HepG2 (cell line): Measurements from ENCODE around the gene PXK. TPM values are rescaled to one million over a fixed set of nuclear protein-coding genes. Genes with fewer than 3 reads are reported as not detected.

ENCODE experiments used
- BRCA1 ChIP-seq: sonication (generic); formaldehyde crosslinking; IDR thresholded peaks from 2 replicates; pipeline ENCODE4 v1.4.0; 2020; ENCODE audit warnings: missing genetic modification reagents
- FOXJ3 ChIP-seq: sonication (generic); formaldehyde crosslinking; IDR thresholded peaks from 2 replicates; pipeline ENCODE4 v1.4.0; 2020; ENCODE audit warnings: missing genetic modification reagents, mild to moderate bottlenecking, borderline replicate concordance
- GTF2F1 ChIP-seq: fragments of 150-350 bp; IDR thresholded peaks from 2 replicates; pipeline ENCODE4 v1.6.1; 2014; ENCODE audit warnings: low read length
- HMGA1 ChIP-seq: sonication (generic); formaldehyde crosslinking; conservative IDR thresholded peaks from 2 replicates; pipeline ENCODE4 v1.4.0; 2020; ENCODE audit warnings: missing genetic modification reagents
- KDM5B ChIP-seq: sonication (generic); formaldehyde crosslinking; IDR thresholded peaks from 2 replicates; pipeline ENCODE4 v1.4.0; 2020; ENCODE audit warnings: missing genetic modification reagents, mild to moderate bottlenecking, borderline replicate concordance
- KLF13 ChIP-seq: sonication (generic); formaldehyde crosslinking; IDR thresholded peaks from 2 replicates; pipeline ENCODE4 v1.4.0; 2020; ENCODE audit warnings: mild to moderate bottlenecking, missing genetic modification reagents
- PAF1 ChIP-seq: IDR thresholded peaks from 2 replicates; pipeline ENCODE4 v1.6.1; 2016; ENCODE audit warnings: missing genetic modification reagents, missing compliant biosample characterization
- PBX2 ChIP-seq: IDR thresholded peaks from 2 replicates; pipeline ENCODE4 v1.6.1; 2016; ENCODE audit warnings: control low read depth
- PREB ChIP-seq: sonication (generic); formaldehyde crosslinking; IDR thresholded peaks from 2 replicates; pipeline ENCODE4 v1.4.0; 2020; ENCODE audit warnings: missing genetic modification reagents
- RBFOX2 ChIP-seq: fragments of 200-400 bp; formaldehyde crosslinking; IDR thresholded peaks from 2 replicates; pipeline ENCODE4 v1.6.1; 2017; ENCODE audit warnings: low read depth, mild to moderate bottlenecking, low read length
- THRA ChIP-seq: sonication (generic); formaldehyde crosslinking; IDR thresholded peaks from 2 replicates; pipeline ENCODE4 v1.4.0; 2020; ENCODE audit warnings: missing genetic modification reagents, borderline replicate concordance
- ZFP41 ChIP-seq: sonication (generic); formaldehyde crosslinking; IDR thresholded peaks from 2 replicates; pipeline ENCODE4 v1.4.0; 2020; ENCODE audit warnings: mild to moderate bottlenecking, missing genetic modification reagents, borderline replicate concordance
- ZFY ChIP-seq: sonication (generic); formaldehyde crosslinking; IDR thresholded peaks from 2 replicates; pipeline ENCODE4 v1.4.0; 2020; ENCODE audit warnings: missing genetic modification reagents
- ZIK1 ChIP-seq: sonication (generic); formaldehyde crosslinking; IDR thresholded peaks from 2 replicates; pipeline ENCODE4 v1.5.0; 2020; ENCODE audit warnings: mild to moderate bottlenecking, low read depth, missing genetic modification reagents, borderline replicate concordance
- ZNF17 ChIP-seq: sonication (generic); formaldehyde crosslinking; IDR thresholded peaks from 2 replicates; pipeline ENCODE4 v1.5.0; 2020; ENCODE audit warnings: mild to moderate bottlenecking, missing genetic modification reagents
- ZNF224 ChIP-seq: sonication (generic); formaldehyde crosslinking; IDR thresholded peaks from 2 replicates; pipeline ENCODE4 v1.5.0; 2020; ENCODE audit warnings: mild to moderate bottlenecking, missing genetic modification reagents
- ZNF256 ChIP-seq: sonication (generic); formaldehyde crosslinking; conservative IDR thresholded peaks from 2 replicates; pipeline ENCODE4 v1.4.0; 2020; ENCODE audit warnings: missing genetic modification reagents
- ZSCAN12 ChIP-seq: sonication (generic); formaldehyde crosslinking; IDR thresholded peaks from 2 replicates; pipeline ENCODE4 v1.9.0; 2021; ENCODE audit warnings: mild to moderate bottlenecking, missing genetic modification reagents
- polyA plus RNA-seq, 8 experiments: library from polyadenylated mRNA; depleted of rRNA in 3 of 8; stranded (reverse) in 7 of 8; unstranded in 1 of 8; fragments of >200 nt; fragmentation: Illumina TruSeq in 4 of 8; extraction: Trizol in 4 of 8; gene quantifications; 2 replicates each; pipeline versions ENCODE4 v1.2.1 to v1.2.3, GENCODE V29; 2011 to 2016; ENCODE audit warnings: low read depth in 4 of 8, missing spikeins in 1 of 8, mixed read lengths in 1 of 8; ENCODE audit not compliant: insufficient read depth in 1 of 8
- total RNA-seq, 5 experiments: library from RNA; depleted of rRNA; stranded (reverse); fragments of >200 nt; fragmentation: Illumina TruSeq; extraction: Trizol; gene quantifications; 2 replicates each; pipeline ENCODE4 v1.2.3, GENCODE V29; 2016; ENCODE audit warnings: low read depth in 1 of 5
- TF ChIP-seq, protein P1 (sequence below): sonication (generic); formaldehyde crosslinking; conservative IDR thresholded peaks from 2 replicates; pipeline ENCODE4 v1.8.0; 2022; ENCODE audit warnings: missing genetic modification reagents
- TF ChIP-seq, protein P2 (sequence below): sonication (generic); formaldehyde crosslinking; IDR thresholded peaks from 2 replicates; pipeline ENCODE4 v1.4.0; 2020; ENCODE audit warnings: missing genetic modification reagents
- TF ChIP-seq, protein P3 (sequence below): IDR thresholded peaks from 2 replicates; pipeline ENCODE4 v1.6.1; 2012; ENCODE audit warnings: low read depth, low read length, improper control_type of control experiment

PXK gene
- total and polyA plus RNA-seq, 2 of the 13 experiments (the other 11 are each of a cell fraction or from before 2014, with no cell fraction given) = 6.4 to 18.6 TPM

DNA sequence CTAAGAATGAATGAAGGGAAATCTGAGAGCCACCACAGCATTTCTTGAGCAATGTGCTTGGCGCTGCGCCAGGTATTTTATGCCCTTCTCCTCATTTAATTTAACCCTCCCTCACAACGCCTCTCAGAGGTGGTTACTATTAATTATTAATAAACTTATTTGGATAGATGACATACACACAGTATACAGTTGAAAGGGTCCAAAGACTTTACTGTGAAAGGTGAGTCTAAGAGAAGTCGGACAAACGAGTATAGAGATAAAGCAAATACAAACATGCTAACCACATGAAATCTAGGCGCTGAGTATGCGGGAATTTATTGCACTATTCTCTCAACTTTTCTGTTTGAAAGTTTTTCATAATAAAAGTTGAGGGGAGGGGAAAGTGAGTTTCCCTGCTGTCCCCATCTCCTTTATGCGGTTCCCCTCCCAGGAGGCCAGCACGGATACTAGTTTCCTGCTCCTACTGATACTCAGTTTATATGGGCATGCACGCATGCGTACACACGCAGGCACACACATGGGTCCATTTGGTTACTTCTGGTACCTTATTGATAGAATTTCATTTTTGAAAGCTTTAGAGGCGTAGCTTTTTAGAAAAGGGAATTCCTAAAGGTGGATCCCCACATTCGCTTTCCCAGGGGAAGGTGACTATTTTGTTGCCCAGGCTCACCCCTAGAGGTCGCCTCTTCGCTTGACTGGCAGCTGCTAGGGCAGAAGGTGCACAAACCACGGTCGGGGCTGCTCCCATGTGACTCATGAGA, 130.7 kb downstream of the PXK start (continued):
- peak; percentile 75 for TF ChIP-seq PBX2 (CRISPR knock-in tag)
- TF ChIP-seq, protein P1, sequence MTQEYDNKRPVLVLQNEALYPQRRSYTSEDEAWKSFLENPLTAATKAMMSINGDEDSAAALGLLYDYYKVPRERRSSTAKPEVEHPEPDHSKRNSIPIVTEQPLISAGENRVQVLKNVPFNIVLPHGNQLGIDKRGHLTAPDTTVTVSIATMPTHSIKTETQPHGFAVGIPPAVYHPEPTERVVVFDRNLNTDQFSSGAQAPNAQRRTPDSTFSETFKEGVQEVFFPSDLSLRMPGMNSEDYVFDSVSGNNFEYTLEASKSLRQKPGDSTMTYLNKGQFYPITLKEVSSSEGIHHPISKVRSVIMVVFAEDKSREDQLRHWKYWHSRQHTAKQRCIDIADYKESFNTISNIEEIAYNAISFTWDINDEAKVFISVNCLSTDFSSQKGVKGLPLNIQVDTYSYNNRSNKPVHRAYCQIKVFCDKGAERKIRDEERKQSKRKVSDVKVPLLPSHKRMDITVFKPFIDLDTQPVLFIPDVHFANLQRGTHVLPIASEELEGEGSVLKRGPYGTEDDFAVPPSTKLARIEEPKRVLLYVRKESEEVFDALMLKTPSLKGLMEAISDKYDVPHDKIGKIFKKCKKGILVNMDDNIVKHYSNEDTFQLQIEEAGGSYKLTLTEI (CRISPR knock-in tag) = no peak
- TF ChIP-seq GTF2F1 = no peak
- no peak for TF ChIP-seq PAF1 (CRISPR knock-in tag)
- no peak for TF ChIP-seq KLF13 (CRISPR knock-in tag)
- no peak for TF ChIP-seq ZNF224
- no peak for TF ChIP-seq PREB (CRISPR knock-in tag)
- TF ChIP-seq ZFY (CRISPR knock-in tag) = no peak
- no peak for TF ChIP-seq BRCA1
- TF ChIP-seq RBFOX2 = no peak
- no peak for TF ChIP-seq THRA (CRISPR knock-in tag)
- no peak for TF ChIP-seq KDM5B (CRISPR knock-in tag)
- peak; percentile 64; the same call in 1 of the 2 replicates for TF ChIP-seq ZFP41 (CRISPR knock-in tag)
- no peak for TF ChIP-seq HMGA1
- peak; percentile 19; the same call in 1 of the 2 replicates for TF ChIP-seq FOXJ3 (CRISPR knock-in tag)
- TF ChIP-seq ZIK1 (CRISPR knock-in tag) = no peak
- no peak for TF ChIP-seq ZNF17 (CRISPR knock-in tag)
- TF ChIP-seq ZNF256 (CRISPR knock-in tag) = no peak
- TF ChIP-seq, protein P2, sequence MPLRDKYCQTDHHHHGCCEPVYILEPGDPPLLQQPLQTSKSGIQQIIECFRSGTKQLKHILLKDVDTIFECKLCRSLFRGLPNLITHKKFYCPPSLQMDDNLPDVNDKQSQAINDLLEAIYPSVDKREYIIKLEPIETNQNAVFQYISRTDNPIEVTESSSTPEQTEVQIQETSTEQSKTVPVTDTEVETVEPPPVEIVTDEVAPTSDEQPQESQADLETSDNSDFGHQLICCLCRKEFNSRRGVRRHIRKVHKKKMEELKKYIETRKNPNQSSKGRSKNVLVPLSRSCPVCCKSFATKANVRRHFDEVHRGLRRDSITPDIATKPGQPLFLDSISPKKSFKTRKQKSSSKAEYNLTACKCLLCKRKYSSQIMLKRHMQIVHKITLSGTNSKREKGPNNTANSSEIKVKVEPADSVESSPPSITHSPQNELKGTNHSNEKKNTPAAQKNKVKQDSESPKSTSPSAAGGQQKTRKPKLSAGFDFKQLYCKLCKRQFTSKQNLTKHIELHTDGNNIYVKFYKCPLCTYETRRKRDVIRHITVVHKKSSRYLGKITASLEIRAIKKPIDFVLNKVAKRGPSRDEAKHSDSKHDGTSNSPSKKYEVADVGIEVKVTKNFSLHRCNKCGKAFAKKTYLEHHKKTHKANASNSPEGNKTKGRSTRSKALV = no peak
- TF ChIP-seq, protein P3, sequence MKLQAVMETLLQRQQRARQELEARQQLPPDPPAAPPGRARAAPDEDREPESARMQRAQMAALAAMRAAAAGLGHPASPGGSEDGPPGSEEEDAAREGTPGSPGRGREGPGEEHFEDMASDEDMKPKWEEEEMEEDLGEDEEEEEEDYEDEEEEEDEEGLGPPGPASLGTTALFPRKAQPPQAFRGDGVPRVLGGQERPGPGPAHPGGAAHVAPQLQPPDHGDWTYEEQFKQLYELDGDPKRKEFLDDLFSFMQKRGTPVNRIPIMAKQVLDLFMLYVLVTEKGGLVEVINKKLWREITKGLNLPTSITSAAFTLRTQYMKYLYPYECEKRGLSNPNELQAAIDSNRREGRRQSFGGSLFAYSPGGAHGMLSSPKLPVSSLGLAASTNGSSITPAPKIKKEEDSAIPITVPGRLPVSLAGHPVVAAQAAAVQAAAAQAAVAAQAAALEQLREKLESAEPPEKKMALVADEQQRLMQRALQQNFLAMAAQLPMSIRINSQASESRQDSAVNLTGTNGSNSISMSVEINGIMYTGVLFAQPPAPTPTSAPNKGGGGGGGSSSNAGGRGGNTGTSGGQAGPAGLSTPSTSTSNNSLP = no peak
- no peak for TF ChIP-seq ZSCAN12
